Stimulated activated CD4-positive, alpha-beta T cell treated with anti-CD3 and anti-CD28 coated beads, TNF-alpha, amount 100 ng/mL, for 48 hours (primary cell): ENCODE measurements around the gene ZBP1.

Experiments used
- DNase-seq, 3 donors: peaks; one replicate each; pipeline ENCODE4 v3.0.0-alpha.2; 2020; ENCODE audit warnings: low read depth in 3 of 3

ZBP1 gene

DNA sequence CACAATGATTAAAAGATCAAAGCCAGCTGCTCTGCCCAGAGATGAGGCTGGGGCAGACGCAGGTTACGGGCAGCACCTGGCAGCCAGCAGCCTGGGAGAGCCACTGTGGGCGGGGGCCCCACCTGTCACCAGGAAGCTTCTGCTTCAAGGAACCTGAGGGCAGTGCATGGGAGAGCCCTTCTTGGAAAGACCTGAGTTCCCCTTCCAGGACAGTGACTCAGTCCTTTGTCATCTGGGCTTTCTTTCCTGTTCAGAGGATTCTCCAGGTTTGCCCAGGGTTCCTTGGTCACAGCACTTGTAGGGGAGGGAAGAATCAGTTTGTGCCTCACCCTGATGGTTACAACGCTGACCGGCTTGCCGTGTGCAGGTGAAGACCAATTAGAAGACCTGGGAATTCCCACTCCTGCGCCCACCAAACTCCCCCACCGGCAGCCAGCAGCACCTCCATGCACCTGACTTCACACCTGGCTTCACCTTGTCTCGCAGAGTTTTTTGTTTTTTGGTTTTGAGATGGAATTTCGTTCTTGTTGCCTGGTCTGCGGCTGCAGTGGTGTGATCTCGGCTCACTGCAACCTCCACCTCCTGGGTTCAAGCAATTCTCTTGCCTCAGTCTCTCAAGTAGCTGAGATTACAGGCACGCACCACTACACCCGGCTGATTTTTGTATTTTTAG is 2.0 kb downstream of the ZBP1 start:
- DNase-seq, result no peak

DNA sequence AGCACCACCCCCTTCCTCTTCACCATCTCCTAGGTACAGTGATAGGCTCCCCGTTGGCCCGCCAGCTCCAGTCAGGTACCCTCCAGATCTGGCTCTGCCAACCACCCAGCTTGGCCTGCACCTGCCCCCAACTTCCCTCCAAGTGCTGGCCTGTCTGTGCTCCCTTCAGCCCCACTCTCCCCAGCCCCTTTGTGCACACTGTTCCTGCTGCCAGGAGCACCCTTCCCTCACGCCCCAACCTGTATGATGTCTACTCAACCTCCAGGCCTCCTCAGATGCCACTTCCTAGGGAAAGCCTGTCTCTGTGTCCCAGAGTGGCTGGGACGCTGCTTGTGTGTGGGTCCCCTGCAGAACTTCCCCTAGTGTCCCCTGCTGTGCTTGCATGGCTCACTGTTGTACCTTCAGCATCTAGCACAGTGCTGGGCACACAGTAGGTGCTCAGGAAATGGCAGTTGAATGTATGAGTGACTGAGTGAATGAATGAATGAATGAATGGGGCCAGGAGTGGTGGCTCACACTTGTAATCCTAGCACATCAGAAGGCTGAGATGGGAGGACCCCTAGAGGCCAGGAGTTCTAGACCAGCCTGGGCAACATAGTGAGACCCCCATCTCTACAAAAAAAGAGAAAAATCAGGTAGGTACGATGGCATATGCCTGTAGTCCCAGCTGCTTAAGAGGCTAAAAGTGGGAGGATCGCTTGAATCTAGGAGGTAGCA is 3.0 kb downstream of the ZBP1 start:
- DNase-seq, result no peak

DNA sequence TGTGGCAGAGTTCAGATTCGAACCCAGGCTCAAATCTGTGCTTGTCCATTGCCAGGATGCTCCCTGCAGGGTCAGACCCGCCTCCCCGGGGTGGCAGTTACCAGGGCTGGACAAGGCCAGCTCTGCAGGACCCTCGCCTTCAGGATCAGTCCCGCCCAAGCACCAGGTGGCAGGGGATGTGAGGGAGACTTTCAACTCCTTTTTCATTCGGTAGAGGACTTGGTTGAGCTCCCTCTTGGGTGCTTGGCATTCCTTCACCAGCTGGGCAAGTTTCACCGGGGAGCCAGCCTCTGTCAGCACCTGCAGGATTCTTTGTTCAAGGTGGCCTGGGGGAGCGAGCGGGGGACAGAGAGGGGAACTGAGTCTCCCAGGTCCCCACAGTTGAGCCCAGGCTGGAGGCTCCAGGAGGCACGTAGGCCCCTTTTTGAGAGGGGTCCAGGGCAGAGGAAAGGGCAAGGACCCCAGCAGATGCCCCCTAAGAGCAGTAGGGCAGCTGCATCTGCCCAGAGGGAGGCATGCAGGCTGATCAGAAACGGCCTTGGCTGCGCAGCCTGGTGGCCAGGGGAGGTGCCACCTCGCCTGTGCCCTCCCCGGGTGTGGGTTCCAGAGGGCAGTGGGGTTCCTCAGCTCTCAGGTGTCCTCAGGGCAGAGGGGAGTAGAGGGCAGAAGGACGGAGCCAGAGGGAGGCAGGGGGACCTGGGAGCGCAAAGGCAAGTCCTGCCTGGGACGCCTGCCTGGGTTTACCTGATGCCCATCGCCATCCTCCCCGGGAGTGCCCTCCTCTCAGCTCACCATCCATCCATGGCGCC is 3.9 kb downstream of the ZBP1 start:
- DNase-seq, result no peak

DNA sequence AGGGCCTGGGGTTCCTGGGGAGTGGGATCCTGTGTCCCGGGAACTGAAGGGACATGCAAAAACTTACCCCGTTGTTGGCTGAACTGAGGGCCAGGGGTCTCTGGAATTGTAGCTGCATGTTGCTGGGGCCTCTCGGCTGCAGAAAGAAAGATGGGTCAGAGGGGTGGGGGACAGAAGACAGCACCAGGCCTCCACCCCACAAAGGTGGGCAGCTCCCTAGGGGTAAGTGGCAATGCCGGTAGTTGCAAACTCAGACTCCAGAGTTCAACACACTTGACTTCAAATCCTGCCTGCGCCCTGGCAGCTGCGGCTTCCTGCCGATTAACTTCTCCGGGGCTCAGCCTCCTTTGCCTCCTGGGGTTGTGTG is 4.8 kb downstream of the ZBP1 start:
- no peak for DNase-seq

DNA sequence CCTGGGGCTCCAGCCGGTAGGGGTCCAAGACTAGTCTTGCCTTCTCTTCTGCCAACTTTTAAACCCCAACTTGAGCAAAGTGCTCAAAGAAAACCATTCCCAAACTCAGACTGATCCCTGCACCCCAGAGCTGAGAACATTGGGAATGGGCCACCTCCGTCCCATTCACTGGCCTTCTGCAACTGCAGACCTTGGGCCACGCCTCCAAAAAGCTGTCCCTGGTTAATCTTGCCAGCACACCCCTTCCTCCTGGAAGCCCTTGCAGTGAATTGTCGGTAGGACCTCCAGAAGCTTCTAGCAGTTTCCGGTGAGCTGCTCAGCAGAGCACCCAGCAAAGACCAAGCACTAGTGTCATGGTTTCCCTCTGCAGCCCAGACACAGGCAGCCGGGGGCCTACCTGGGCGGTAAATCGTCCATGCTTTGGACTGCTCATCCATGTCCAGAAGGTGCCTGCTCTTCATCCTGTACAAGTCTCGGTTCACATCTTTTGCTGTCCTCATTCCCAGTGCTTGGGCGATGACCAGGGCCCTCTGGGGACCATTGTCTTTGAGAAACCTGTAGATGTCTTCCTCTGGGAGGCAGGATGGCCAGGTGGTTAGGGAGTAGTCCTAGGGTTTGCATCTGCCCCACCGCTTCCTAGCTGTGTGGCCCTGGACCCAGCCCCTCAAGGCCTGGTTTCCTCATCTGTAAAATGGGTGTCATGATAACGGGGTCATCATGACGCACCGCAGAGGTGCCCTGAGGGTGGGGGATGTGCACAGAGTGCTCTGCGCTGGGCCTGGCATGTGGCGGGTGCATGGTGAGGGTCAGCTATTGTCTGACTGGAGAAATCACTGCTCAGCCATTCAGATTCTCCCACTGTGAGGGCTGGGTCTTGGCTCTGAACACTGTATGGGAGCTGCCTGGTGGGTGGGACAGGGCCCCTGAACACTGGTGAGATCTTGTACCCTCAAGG is 5.5 kb downstream of the ZBP1 start:
- DNase-seq, result no peak

DNA sequence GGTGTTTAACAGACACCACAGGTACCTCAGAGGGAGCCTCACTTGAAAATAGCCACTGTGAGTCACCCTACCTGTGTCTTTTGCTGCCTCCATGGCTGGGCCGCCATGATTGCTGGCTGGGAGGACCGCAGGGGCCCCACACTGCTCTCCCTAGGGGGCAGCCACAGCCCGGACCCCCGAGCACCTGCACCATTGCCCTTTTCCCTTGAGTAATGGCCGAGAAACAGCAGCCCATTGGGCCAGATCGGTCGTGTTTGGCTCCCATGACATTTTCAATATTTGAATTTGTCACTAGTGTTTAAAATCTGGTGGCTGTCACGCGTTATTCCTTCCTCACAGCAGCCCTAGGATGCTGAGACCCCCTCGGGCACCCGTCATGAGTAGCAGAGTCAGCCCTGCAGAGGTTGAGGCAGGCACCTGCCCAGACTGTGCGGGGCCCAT is 6.7 kb downstream of the ZBP1 start:
- DNase-seq, result no peak

DNA sequence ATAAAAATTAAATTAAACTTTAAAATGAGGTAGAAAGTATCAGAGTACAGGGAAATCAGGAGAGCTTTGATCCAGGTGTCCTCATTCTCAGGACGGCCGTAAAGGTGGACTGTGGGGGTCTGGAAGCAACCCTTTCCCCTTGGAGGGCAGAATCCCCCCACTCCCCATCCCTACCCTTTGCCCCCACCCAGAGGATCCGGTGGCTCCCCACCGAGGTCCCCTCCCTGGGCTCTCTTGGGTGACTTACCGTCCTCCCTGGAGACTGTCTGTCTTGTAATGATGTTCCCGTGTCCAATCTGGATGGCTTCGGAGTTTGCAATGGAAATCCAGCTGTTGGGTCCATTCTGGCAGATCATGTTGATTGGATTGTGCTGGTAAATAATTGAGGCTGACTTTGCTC is 7.3 kb downstream of the ZBP1 start:
- DNase-seq, result no peak

DNA sequence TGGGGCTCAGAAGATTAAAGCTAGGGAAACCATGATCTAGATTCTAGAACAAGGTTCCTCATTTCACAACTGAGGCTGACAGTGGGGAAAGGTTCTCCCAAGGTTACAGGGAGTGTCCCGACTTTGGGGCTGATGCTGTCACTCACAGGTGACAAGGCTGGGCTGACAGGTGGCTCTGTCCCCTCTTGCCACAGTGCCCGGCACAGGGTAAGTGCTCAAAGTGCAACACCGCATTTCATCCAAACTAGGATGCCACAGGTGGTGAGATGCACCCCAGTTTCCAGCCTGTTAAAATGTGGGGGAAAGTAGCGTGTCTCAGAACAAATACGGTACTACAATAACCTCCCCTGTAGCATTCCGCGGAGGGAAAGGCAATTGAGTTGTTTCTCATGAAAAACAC is 7.8 kb downstream of the ZBP1 start:
- no peak for DNase-seq

DNA sequence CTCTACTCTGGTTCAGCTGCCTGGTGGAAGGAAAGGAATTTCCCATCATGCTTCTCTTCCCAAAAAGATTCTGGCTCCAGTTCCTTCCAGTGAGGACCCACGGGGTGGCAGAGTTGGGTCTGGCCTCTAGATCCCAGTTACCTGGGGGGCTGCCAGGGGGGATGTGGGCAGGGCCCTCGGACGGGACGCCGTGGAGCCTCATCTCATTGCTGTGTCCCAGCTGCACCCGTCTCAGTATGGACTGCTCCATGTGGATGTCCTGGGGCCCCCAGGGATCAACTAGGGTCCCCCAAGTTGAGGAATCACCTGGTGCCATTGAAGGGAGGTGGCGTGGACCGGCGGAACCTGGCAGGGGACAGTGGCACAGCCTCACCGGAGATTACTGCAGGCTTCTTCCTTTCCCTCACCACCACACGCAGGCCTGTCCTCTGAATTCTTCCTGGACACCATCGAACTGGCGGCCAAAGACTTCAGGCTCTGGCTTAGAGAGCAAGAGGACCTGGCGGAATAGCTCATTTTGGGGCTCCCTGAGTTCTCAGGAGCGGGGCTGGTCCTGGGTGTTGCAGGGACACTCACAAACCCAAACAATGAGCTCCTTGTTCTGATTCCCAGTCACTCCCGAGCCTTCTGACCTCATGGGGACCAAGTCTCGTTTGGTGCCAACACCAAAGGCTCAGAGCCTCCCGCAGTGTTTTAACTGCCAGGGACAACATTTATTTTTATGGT is 8.5 kb downstream of the ZBP1 start:
- no peak for DNase-seq

DNA sequence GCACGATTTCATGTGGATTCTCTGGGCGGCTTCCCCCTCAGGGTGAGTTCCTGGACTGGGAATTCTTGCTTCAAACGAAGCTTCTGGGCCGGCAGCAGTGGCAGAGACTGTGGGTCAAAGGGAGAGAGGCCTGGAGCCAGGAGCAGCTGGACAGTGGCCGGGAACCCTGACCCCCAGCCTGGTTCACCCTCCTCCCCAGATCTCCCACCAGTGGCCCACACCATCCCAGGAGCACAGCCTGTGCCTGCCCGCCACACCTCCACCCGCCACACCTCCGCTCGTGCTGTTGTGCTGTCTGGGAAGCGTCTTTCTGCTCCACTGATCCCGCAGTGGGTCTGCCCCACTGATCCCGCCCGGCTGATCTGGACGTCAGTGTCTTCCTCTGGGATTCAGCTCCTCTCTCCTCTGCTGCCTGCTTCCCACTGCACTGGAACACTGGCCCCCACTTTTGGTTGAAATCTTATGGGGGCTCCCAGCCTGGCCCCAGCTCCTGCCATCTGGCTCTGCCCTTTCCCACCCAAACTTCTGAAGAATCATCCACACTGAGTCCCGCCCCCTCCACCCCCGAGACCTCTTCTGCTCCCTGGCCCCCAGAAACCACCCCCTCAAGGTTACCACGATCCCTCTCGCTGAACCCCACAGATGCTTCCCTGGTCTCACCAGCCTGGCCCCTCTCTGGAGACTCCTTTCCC is 9.8 kb downstream of the ZBP1 start:
- no peak for DNase-seq

DNA sequence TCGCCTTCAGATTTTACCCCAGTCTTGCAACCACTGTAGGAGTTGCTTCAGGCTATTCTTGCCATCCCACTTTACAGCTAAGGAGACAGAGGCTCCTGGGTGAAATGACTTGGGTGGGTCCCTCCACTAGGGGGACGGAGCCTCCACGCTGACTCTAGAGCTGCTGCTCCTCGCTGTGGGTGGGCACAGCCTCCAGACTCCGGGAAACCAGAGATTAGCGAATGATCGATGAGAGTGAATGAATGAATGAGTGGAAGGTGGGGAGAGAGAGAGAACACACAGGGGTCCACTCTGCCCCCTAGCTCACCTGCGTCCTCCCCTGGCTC is 10.4 kb downstream of the ZBP1 start:
- DNase-seq, result no peak

DNA sequence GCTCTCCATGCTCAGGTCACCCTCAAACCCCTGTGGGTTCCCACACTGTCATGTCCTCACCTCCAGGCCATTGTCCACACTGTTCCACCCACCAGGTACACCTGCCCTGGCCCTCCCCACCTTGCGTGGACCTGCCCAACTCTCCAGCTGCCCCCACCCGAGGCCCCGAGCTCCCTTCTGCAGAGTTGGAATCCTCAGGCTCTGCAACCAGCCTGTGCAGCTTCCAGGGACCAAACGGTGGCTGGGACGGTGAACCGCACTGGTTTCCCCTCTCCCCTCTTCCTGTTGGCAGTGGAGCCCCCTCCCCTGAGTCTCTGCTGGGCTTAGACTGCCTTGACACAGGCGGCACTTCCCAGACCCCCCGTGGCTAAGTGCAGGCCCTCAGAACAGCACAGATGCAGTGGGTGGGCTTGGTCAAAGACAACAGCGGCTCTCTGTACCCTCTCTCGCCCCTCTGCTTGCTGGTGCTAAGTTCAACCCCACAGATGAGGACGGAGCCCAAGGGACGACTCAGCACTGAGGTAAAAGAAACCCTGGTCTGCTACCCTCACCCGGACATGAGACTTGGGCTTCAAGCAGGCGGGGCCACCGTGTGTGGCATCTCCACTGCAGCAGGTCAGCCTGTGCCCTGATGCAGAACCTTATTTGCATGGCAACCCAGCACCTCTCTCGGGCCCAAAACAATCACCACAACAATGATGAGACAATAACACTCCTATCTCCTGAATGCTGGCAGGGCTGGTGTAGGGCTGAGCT is 11.0 kb downstream of the ZBP1 start:
- DNase-seq, result no peak

DNA sequence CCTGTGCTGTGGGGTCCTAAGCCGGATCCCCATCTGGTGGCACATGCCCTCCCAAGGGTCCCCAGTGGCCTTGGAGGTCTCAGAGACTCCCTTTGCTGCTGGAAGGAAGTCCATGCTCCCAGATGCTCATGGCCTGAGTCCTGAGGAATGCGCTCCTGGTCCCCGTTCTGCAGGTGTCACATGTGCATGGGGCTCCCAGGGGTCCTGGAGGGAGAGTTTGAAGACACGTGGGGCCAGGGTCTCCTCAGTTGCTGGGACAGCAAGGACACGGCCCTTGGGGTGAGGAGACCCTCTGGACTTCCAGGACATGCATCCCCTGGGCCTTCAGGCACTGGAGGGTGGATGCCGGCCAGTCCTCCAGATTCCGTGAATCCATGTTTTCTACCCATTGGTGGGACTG is 11.7 kb downstream of the ZBP1 start:
- no peak for DNase-seq

DNA sequence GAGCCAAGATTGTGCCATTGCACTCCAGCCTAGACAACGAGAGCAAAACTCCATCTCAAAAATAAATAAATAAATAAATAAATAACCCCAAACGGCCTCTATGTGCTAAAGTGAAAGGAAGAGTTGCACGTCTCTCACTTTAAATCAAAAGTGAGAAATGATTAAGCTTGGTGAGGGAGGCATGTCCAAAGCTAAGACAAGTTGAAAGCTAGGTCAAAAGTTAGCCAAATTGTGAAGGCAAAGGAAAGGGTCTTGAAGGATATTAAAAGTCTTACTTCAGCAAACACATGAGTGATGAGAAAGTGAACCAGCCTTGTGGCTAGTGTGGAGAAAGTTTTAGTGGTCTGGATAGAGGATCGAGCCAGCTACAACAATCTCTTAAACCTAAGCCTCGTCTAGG is 14.3 kb downstream of the ZBP1 start:
- no peak for DNase-seq

DNA sequence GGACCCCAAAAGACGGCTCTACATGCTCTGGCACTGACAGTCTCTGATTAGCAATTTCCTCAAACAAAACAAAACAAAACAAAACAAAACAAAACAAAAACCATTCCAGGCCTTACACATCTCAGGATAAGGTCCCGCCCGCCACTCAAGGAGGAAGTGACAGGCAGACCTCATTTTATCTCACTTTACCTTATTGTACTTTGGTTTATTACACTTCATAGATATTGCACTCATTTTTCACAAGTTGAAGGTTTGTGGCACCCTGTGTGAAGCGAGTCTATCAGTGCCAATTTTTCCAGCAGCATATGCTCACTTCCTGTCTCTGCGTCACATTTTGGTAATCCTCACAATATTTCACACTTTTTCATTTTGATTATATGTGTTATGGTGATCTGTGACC is 15.2 kb downstream of the ZBP1 start:
- DNase-seq, result no peak

DNA sequence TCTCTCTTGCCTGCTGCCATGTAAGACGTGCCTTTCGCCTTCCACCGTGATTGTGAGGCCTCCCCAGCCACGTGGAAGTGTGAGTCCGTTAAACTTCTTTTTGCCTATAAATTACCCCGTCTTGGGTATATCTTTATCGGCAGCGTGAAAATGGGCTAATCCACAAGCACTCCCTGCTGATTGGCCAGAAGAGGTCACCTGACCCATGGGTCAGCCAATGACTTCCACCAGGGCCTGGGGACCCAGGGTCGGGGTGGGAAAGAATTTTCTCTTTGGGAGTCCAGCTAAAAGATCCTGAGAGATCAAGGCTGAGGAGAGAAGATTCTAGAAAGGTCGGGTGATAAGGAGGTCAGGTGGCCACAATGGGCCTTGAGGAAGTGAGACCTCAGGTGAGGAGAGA is 17.1 kb downstream of the ZBP1 start:
- DNase-seq, result no peak

DNA sequence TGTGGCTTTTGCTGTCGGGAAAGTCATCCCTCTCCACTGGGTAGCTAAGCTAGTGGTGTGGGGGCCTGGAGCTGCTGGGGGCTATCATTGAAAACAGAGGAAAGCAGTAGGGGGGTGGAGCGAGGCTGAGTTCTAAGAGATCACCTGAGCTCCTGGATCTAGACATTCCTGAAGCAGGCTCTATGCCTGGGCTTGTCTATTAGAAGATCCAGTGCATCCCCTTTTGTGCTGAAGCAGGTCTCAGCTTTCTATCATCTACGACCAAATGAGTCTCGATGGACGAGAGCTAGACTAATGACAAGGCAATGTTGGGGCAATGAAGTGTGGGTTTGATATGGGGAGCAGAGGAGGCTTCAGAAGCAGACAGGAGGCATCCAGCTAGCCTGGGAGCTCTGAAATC is 18.5 kb downstream of the ZBP1 start:
- DNase-seq, result no peak

DNA sequence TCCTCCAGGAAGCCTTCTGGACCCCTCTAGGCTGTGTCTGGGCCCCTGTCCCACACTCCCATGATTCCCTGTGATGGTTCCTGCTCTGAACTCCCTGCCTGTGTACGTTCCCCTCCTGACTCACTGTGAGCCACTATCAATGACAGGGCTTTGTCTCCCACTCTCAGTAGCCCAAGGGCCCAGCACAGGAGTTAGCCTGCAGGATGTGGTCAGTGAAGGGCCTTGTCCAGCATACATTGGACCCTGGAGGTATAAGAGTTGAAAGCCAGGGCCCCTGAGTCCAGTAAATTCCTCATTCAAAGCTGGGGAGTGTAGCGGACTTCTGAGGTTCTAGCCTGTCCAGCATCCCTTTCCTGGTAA is 19.0 kb downstream of the ZBP1 start:
- no peak for DNase-seq

DNA sequence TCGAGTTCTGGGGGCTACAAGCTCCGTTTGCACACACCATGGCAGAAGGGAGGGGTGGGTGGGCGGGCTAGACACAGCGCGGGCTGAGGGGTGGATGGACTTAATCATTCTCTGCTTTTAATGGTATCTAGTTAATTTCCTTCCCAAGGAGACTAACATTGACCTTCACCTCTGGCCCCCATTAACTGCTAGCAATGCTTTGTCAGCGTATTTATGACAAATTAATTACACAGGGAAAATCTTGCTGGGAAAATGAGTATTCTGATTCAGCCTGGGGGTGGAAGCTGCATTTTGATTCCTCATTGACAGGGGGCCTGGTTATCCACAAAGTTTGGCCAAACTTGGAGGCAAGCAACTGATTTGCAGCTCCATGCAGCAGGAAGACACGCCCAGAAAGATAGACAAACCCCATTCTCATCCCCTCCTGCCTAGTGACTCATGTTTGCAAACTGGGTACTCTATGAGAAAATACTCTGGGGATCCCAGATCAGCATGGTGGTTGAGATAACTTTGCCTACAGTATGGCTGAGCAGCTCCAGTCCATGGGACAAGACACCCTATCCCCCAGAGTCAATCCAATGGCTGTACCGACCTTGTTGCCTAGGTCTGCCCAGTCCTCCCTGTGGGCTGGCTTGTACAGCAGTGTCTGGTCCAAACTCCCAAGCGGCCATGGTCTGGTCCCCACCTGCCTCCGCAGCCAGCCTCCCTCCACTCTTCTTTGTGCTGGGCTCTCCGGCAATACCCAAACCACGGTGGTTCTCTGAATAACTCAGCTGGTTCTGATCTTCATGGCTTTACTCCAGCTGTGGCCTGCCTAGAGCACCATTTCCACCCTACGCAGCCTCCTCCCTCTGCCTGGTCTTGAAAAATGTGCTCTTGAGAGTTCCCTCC is 19.7 kb downstream of the ZBP1 start:
- no peak for DNase-seq
